Breast epithelium (tissue), 4 donors: ENCODE measurements around the gene S100A4. TPM values are rescaled to one million over a fixed set of nuclear protein-coding genes. Genes with fewer than 3 reads are reported as not detected.

ENCODE experiments used
- DNase-seq, 2 donors: peaks; one replicate each; pipeline ENCODE4 v3.0.0-alpha.2; 2019; ENCODE audit warnings: low spot score in 2 of 2
- H3K27ac ChIP-seq, 2 donors: fragments of 200-600 bp; sonication (generic) in 1 of 2; one replicate each; pipeline ENCODE4 v1.5.1; 2016 to 2019; ENCODE audit warnings: mild to moderate bottlenecking in 1 of 2
- H3K27me3 ChIP-seq, 2 donors: fragments of 200-600 bp; sonication (generic) in 1 of 2; one replicate each; pipeline versions ENCODE4 v1.5.1 to v1.6.0; 2017 to 2019; ENCODE audit warnings: control low read depth in 1 of 2, mild to moderate bottlenecking in 1 of 2
- H3K36me3 ChIP-seq: fragments of 200-600 bp; one replicate; pipeline ENCODE4 v1.5.1; 2019
- H3K4me1 ChIP-seq, 2 donors: fragments of 200-600 bp; sonication (generic); one replicate each; pipeline ENCODE4 v1.5.1; 2016 to 2019; ENCODE audit warnings: control low read depth in 1 of 2
- H3K4me3 ChIP-seq, 3 donors: fragments of 200-600 bp; sonication (generic); 1 replicate in 2 of 3; 2 replicates in 1 of 3; pipeline ENCODE4 v1.5.1; 2016 to 2019; ENCODE audit warnings: mild to moderate bottlenecking in 3 of 3, moderate library complexity in 2 of 3
- H3K9me3 ChIP-seq, 2 donors: fragments of 200-600 bp; sonication (generic) in 1 of 2; one replicate each; pipeline ENCODE4 v1.5.1; 2016 to 2019; ENCODE audit warnings: control low read depth in 1 of 2
- POLR2A ChIP-seq: fragments of 450-650 bp; IDR thresholded peaks from one replicate; pipeline ENCODE4 v1.6.1; 2016; ENCODE audit warnings: antibody characterized with exemption, mild to moderate bottlenecking, moderate library complexity
- POLR2AphosphoS5 ChIP-seq, 3 donors: sonication (generic); formaldehyde crosslinking; IDR thresholded peaks; one replicate each; pipeline ENCODE4 v1.6.1; 2017; ENCODE audit warnings: antibody characterized with exemption in 3 of 3
- intact Hi-C: fragments of 100-400 bp; cut with DNase I; formaldehyde crosslinking; loops from one replicate; pipeline ENCODE4 v1.15.1; 2023; ENCODE audit warnings: low total_unique reads
- total RNA-seq, 3 donors: library from RNA; depleted of rRNA; stranded (reverse); fragments of >200 nt; gene quantifications; one replicate each; pipeline ENCODE4 v1.1.0, GENCODE V29; 2016
- TF ChIP-seq, protein P1 (sequence below), 3 donors: fragments of 450-650 bp; IDR thresholded peaks; one replicate each; pipeline ENCODE4 v1.5.1; 2016 to 2017; ENCODE audit warnings: antibody characterized with exemption in 3 of 3, mild to moderate bottlenecking in 3 of 3, moderate library complexity in 3 of 3

S100A4 gene
- total RNA-seq, 3 donors from 2014 or later, result 177 to 1,015 (median 198) TPM

- intact Hi-C loops, result loop anchor here (5.0 kb wide), 1 partner anchor 254 kb away; no protein-coding TSS in a partner anchor
- H3K36me3 ChIP-seq, result no peaks in the 10 kb centered on the region
- no peaks in the 10 kb centered on the region for H3K9me3 ChIP-seq
- no peaks in the 10 kb centered on the region for H3K27me3 ChIP-seq
- no peak for DNase-seq
- no peak overlapping the region for H3K4me3 ChIP-seq
- no peak overlapping the region for H3K27ac ChIP-seq
- H3K4me1 ChIP-seq, result peaks cover 0 to 12% of the 10 kb centered on the region in 2 donors
- TF ChIP-seq POLR2AphosphoS5 (IDR thresholded peaks at IDR 0.05), result no peak
- TF ChIP-seq, protein P1, sequence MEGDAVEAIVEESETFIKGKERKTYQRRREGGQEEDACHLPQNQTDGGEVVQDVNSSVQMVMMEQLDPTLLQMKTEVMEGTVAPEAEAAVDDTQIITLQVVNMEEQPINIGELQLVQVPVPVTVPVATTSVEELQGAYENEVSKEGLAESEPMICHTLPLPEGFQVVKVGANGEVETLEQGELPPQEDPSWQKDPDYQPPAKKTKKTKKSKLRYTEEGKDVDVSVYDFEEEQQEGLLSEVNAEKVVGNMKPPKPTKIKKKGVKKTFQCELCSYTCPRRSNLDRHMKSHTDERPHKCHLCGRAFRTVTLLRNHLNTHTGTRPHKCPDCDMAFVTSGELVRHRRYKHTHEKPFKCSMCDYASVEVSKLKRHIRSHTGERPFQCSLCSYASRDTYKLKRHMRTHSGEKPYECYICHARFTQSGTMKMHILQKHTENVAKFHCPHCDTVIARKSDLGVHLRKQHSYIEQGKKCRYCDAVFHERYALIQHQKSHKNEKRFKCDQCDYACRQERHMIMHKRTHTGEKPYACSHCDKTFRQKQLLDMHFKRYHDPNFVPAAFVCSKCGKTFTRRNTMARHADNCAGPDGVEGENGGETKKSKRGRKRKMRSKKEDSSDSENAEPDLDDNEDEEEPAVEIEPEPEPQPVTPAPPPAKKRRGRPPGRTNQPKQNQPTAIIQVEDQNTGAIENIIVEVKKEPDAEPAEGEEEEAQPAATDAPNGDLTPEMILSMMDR (IDR thresholded peaks at IDR 0.05), result no peak
- no peak for TF ChIP-seq POLR2A
Measured at GRCh38 chr1:153513023-153513422, 32.6 kb downstream of the S100A4 start.

DNA sequence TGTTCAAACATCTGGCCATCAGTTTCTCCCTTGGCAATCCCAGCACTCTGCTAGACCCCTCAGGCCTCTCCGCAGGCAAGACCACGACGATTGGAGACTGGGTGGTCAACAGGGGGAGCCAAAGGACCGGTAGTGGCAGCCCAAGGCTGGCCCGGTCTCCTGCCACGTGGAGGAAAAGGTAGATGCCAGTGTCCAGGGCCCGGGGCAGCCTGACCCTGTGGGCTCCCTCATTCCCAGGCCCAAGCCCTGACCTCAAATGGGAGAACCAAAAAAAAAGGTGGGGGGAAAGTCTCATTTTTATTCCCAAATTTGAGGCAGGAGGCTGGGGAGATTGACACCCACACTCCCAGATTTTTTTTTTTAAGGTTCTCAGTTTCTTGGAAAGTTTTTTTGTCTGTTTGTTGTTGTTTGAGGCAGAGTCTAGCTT is 34.6 kb downstream of the S100A4 start:
- no peaks in the 10 kb centered on the region for H3K27me3 ChIP-seq
- no peak overlapping the region for H3K4me3 ChIP-seq
- H3K4me1 ChIP-seq, result peaks cover 0 to 18% of the 10 kb centered on the region in 2 donors
- DNase-seq, result peak; percentile 70 to 71
- H3K27ac ChIP-seq, result no peak overlapping the region
- H3K36me3 ChIP-seq, result no peaks in the 10 kb centered on the region
- TF ChIP-seq, protein P1 (IDR thresholded peaks at IDR 0.05), result peak; percentile 48 to 91 (median 90)
- TF ChIP-seq POLR2AphosphoS5 (IDR thresholded peaks at IDR 0.05) (peak in 2 of 3 donors; percentile 33 to 52), POLR2A (no peak)
- intact Hi-C loops, result loop anchor here (5.0 kb wide), 1 partner anchor 256 kb away; no protein-coding TSS in a partner anchor
- no peaks in the 10 kb centered on the region for H3K9me3 ChIP-seq

DNA sequence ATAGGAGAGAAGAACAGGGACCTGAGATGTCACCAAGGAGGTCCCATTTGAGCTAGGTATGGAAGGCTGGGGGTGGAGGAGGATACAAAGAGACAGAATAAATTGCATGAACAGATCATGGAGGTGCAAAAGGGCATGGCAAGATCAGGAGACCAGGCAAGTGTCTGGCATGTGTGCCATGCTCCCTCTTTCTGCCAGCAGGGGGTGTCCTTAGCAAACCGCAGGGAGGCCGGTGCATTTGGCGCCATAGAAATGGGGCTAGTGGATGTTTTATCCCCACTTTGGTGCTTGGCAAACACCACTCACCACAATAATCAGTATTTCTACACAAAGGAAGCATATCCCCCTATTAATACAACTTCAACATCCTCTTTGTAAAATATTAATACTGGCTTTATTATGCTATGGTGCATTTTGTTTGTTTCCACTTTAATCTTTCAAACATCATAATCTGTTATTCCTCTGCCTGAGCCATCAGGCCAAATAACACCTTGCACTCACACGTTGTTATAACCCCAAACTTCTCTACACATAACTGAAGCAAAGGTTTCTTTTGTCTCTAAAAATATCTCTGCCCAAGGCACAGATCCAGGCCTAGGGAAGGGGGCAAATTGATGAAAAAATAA is 35.8 kb downstream of the S100A4 start:
- no peak for DNase-seq
- Histone ChIP-seq H3K4me3 (no peak overlapping the region), H3K27me3 (no peaks in the 10 kb centered on the region), H3K9me3 (no peaks in the 10 kb centered on the region), H3K36me3 (no peaks in the 10 kb centered on the region), H3K4me1 (peaks cover 0 to 9% of the 10 kb centered on the region in 2 donors), H3K27ac (no peak overlapping the region)
- TF ChIP-seq POLR2A (no peak), POLR2AphosphoS5 (IDR thresholded peaks at IDR 0.05) (no peak)
- TF ChIP-seq, protein P1 (IDR thresholded peaks at IDR 0.05), result peak in 1 of 3 donors; percentile 36
- intact Hi-C loops, result loop anchor here (5.0 kb wide), 1 partner anchor 257 kb away; no protein-coding TSS in a partner anchor

- Histone ChIP-seq H3K4me3 (no peak overlapping the region), H3K9me3 (no peaks in the 10 kb centered on the region), H3K4me1 (peaks cover 0 to 9% of the 10 kb centered on the region in 2 donors), H3K27me3 (no peaks in the 10 kb centered on the region), H3K36me3 (no peaks in the 10 kb centered on the region), H3K27ac (no peak overlapping the region)
- TF ChIP-seq POLR2AphosphoS5 (IDR thresholded peaks at IDR 0.05), result no peak
- TF ChIP-seq, protein P1 (IDR thresholded peaks at IDR 0.05), result no peak
- TF ChIP-seq POLR2A, result no peak
- DNase-seq, result no peak
- intact Hi-C loops, result no loop called here
Measured at GRCh38 chr1:153509036-153509435, 36.6 kb downstream of the S100A4 start.

DNA sequence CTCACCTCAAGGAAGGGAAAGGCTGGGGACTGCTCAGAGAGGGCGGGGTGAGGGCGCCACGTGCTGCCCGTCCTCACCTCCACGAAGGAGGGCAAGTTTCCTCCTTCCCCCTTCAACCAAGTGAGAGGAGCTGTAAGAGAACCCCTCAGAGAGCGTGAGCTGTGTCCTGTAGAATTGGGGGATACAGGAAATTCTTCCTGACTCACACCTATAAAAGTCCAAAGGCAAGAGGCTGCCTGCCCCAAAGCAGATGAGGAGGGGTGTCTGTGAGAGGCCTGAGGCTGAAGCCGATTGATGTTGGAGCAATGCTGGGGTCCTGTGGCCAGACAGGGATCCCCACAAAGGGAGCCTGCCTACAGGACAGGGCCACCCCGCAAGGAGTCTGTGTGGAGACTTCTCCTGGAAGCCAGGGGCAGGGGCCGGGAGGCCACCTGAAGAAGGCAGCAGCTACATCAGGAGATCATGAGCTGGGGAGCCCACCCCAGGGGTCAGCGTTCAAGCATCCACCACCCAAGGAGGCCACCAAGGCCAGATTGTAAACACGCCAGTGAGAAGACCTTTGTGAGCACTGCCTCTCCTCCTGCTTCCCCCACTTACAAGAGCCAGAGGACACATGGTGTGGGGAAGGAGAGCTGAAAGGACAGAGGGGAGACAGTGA is 37.6 kb downstream of the S100A4 start:
- Histone ChIP-seq H3K27ac (peak overlapping the region; percentile 77 to 86), H3K4me3 (no peak overlapping the region), H3K27me3 (no peaks in the 10 kb centered on the region), H3K4me1 (peaks cover 0 to 9% of the 10 kb centered on the region in 2 donors), H3K9me3 (no peaks in the 10 kb centered on the region), H3K36me3 (no peaks in the 10 kb centered on the region)
- intact Hi-C loops, result no loop called here
- TF ChIP-seq POLR2A, result no peak
- no peak for DNase-seq
